Cardiac fibroblast (primary cell): ENCODE data around the gene SLC25A25.

Experiments used
- DNase-seq, 2 donors: peaks; one replicate each; pipeline versions ENCODE4 v3.0.0 to v3.0.0-alpha.2; 2010; ENCODE audit warnings: low read depth in 2 of 2
- H3K4me3 ChIP-seq, 2 donors: replicated peaks in 1 of 2; 1 replicate in 1 of 2; 2 replicates in 1 of 2; pipeline ENCODE4 v1.5.1; 2011; ENCODE audit warnings: low read depth in 2 of 2, low read length in 2 of 2, mild to moderate bottlenecking in 2 of 2, moderate library complexity in 1 of 2
- CTCF ChIP-seq: IDR thresholded peaks from one replicate; pipeline ENCODE4 v1.5.1; 2011; ENCODE audit warnings: low read depth, mild to moderate bottlenecking, low read length, inconsistent platforms

Gene SLC25A25

GRCh38 chr9:128118472-128118857 lies 50.4 kb downstream of the SLC25A25 start:
- H3K4me3 ChIP-seq, result no peak overlapping the region
- no peak for DNase-seq
- no peak for TF ChIP-seq CTCF

GRCh38 chr9:128118971-128119665 lies 51.1 kb downstream of the SLC25A25 start:
- TF ChIP-seq CTCF, result no peak
- no peak overlapping the region for H3K4me3 ChIP-seq
- DNase-seq, result no peak

- no peak for DNase-seq
- TF ChIP-seq CTCF, result no peak
- no peak overlapping the region for H3K4me3 ChIP-seq
These were observed 52.2 kb downstream of the SLC25A25 start for GRCh38 chr9:128120061-128120740.

- DNase-seq, result no peak
- no peak for TF ChIP-seq CTCF
- H3K4me3 ChIP-seq, result no peak overlapping the region
These were observed 52.9 kb downstream of the SLC25A25 start for GRCh38 chr9:128120741-128121465.

GRCh38 chr9:128121466-128121810 lies 53.4 kb downstream of the SLC25A25 start:
- TF ChIP-seq CTCF, result no peak
- no peak overlapping the region for H3K4me3 ChIP-seq
- DNase-seq, result no peak

- TF ChIP-seq CTCF, result no peak
- no peak for DNase-seq
- no peak overlapping the region for H3K4me3 ChIP-seq
These were observed 54.1 kb downstream of the SLC25A25 start for GRCh38 chr9:128121924-128122808.
